HCT116 (cell line): ENCODE results near the gene LYSMD2. TPM values are rescaled to one million over a fixed set of nuclear protein-coding genes. Genes with fewer than 3 reads are reported as not detected.

ENCODE experiments used
- ATAC-seq: fragments of 200-7000 bp; cut with Tn5 transposase; 2 replicates; pipeline ENCODE4 v1.9.1; 2020; ENCODE audit warnings: mild to moderate bottlenecking, moderate library complexity
- BruUV-seq: library from RNA; stranded (reverse); fragments of 400-500 nt; replicated peaks from 2 replicates; lab custom pipeline; 2021; lab: Mats Ljungman, UMichigan
- CTCF ChIA-PET: fragments of 300-600 bp; sonication (Branson Sonifier 250); formaldehyde crosslinking; loops from one replicate; lab custom pipeline; 2021; ENCODE audit warnings: antibody characterized with exemption; lab: Charles Lee
- POLR2A ChIA-PET: fragments of 300-600, 350-600 bp; sonication (Branson Sonifier 250); formaldehyde crosslinking; loops from one replicate; lab custom pipeline; 2021; ENCODE audit warnings: antibody characterized with exemption; lab: Charles Lee
- RAD21 ChIA-PET, 2 experiments: fragments of 300-600 bp; sonication (Branson Sonifier 250); formaldehyde crosslinking; loops; one replicate each; lab custom pipeline; 2023; ENCODE audit warnings: low total read pairs in 2 of 2; ENCODE audit not compliant: uncharacterized antibody in 2 of 2, unreplicated experiment in 2 of 2, low non-redundant PET in 1 of 2; lab: Charles Lee
- DNase-seq: peaks from one replicate; pipeline ENCODE4 v3.0.0-alpha.2; 2010; ENCODE audit warnings: low read depth, low spot score
- H2AFZ ChIP-seq: fragments of 200-600 bp; shearing (Covaris generic), sonication (generic); 2 replicates; pipeline ENCODE4 v1.6.1; 2017; ENCODE audit warnings: low read depth, mixed run types, mixed read lengths, antibody characterized with exemption, low read length; ENCODE audit not compliant: poor library complexity, severe bottlenecking
- H3K27ac ChIP-seq: 2 replicates; pipeline ENCODE4 v1.5.1; 2012; ENCODE audit warnings: low read depth, low read length
- H3K27me3 ChIP-seq: fragments of 200-600 bp; sonication (generic); 2 replicates; pipeline ENCODE4 v1.6.1; 2016; ENCODE audit warnings: mixed run types, low read length, mixed read lengths; ENCODE audit not compliant: insufficient read depth
- H3K36me3 ChIP-seq, 2 experiments: fragments of 200-500 bp in 1 of 2; fragments of 200-600 bp in 1 of 2; sonication (Bioruptor generic) in 1 of 2; sonication (generic) in 1 of 2; 2 replicates each; pipeline versions ENCODE4 v1.5.1 to v1.6.1; 2014 to 2016; ENCODE audit warnings: low read length in 2 of 2, inconsistent platforms in 1 of 2, mixed read lengths in 1 of 2, mixed run types in 1 of 2; ENCODE audit not compliant: insufficient read depth in 2 of 2, control insufficient read depth in 1 of 2
- H3K4me1 ChIP-seq, 2 experiments: fragments of 200-600 bp in 1 of 2; sonication (generic) in 1 of 2; 2 replicates each; pipeline versions ENCODE4 v1.5.1 to v1.6.1; 2012 to 2017; ENCODE audit warnings: low read length in 2 of 2, inconsistent platforms in 1 of 2, mild to moderate bottlenecking in 1 of 2, mixed read lengths in 1 of 2, mixed run types in 1 of 2, moderate library complexity in 1 of 2; ENCODE audit not compliant: insufficient read depth in 2 of 2, control insufficient read depth in 1 of 2
- H3K4me2 ChIP-seq: fragments of 200-600 bp; sonication (generic); 2 replicates; pipeline ENCODE4 v1.6.1; 2017; ENCODE audit warnings: mixed run types, low read length, mixed read lengths
- H3K4me3 ChIP-seq, 2 experiments: fragments of 200-600 bp in 1 of 2; sonication (generic) in 1 of 2; replicated peaks in 1 of 2; 2 replicates each; pipeline ENCODE4 v1.5.1; 2011 to 2016; ENCODE audit warnings: low read length in 2 of 2, control low read depth in 1 of 2, low read depth in 1 of 2, mild to moderate bottlenecking in 1 of 2, mixed read lengths in 1 of 2, mixed run types in 1 of 2
- H3K79me2 ChIP-seq: fragments of 200-600 bp; sonication (generic); 2 replicates; pipeline ENCODE4 v1.6.1; 2017; ENCODE audit warnings: mild to moderate bottlenecking, mixed run types, low read length, moderate library complexity, mixed read lengths; ENCODE audit not compliant: insufficient read depth
- H3K9ac ChIP-seq: fragments of 200-600 bp; sonication (generic); 2 replicates; pipeline ENCODE4 v1.6.1; 2016; ENCODE audit warnings: low read length, mixed read lengths
- H3K9me2 ChIP-seq: fragments of 200-600 bp; sonication (generic), shearing (Covaris generic); 2 replicates; pipeline ENCODE4 v1.6.1; 2017; ENCODE audit warnings: mixed run types, mild to moderate bottlenecking, moderate library complexity; ENCODE audit not compliant: insufficient read depth
- H3K9me3 ChIP-seq, 2 experiments: fragments of 200-500 bp in 1 of 2; fragments of 200-600 bp in 1 of 2; sonication (Bioruptor generic) in 1 of 2; sonication (generic) in 1 of 2; 2 replicates each; pipeline ENCODE4 v1.6.1; 2014 to 2017; ENCODE audit warnings: low read length in 2 of 2, mixed read lengths in 2 of 2, inconsistent platforms in 1 of 2, low read depth in 1 of 2, mild to moderate bottlenecking in 1 of 2, mixed run types in 1 of 2, moderate library complexity in 1 of 2; ENCODE audit not compliant: control insufficient read depth in 1 of 2, insufficient read depth in 1 of 2
- H4K20me1 ChIP-seq: fragments of 200-600 bp; sonication (generic), shearing (Covaris generic); 2 replicates; pipeline ENCODE4 v1.6.1; 2017; ENCODE audit warnings: mixed run types, mild to moderate bottlenecking, moderate library complexity; ENCODE audit not compliant: insufficient read depth
- CEBPB ChIP-seq: IDR thresholded peaks from 2 replicates; pipeline ENCODE4 v1.6.1; 2012; ENCODE audit warnings: low read depth
- EGR1 ChIP-seq: IDR thresholded peaks from 2 replicates; pipeline ENCODE4 v1.6.1; 2012; ENCODE audit warnings: low read depth
- JUND ChIP-seq: IDR thresholded peaks from 2 replicates; pipeline ENCODE4 v1.6.1; 2012
- POLR2A ChIP-seq: IDR thresholded peaks from 2 replicates; pipeline ENCODE4 v1.7.0; 2011; ENCODE audit warnings: borderline replicate concordance; ENCODE audit not compliant: insufficient read depth, insufficient read length; ENCODE audit errors: extremely low read depth
- RAD21 ChIP-seq: IDR thresholded peaks from 2 replicates; pipeline ENCODE4 v1.6.1; 2012; ENCODE audit warnings: low read depth, mild to moderate bottlenecking
- intact Hi-C: fragments of 100-400 bp; cut with micrococcal nuclease; formaldehyde crosslinking; loops from 2 replicates; pipeline ENCODE4 v1.10.0; 2022
- total RNA-seq: library from RNA; stranded (reverse); gene quantifications from one replicate; pipeline ENCODE4 v1.2.1, GENCODE V29; 2021; ENCODE audit not compliant: unreplicated experiment
- TF ChIP-seq, protein P1 (sequence below): IDR thresholded peaks from 2 replicates; pipeline ENCODE4 v1.6.1; 2012; ENCODE audit warnings: low read depth
- TF ChIP-seq, protein P2 (sequence below), 3 experiments: fragments of 200-600 bp in 1 of 3; sonication (generic) in 1 of 3; IDR thresholded peaks in 2 of 3; conservative IDR thresholded peaks in 1 of 3; 2 replicates each; pipeline ENCODE4 v1.5.1; 2012 to 2017; ENCODE audit warnings: low read depth in 2 of 3, low read length in 2 of 3, antibody characterized with exemption in 1 of 3, borderline replicate concordance in 1 of 3, control low read depth in 1 of 3, mild to moderate bottlenecking in 1 of 3, mixed read lengths in 1 of 3, mixed run types in 1 of 3, moderate library complexity in 1 of 3; ENCODE audit not compliant: insufficient read depth in 1 of 3

LYSMD2 gene
- total RNA-seq, 1 experiment from 2014 or later: 10.8 TPM

DNA sequence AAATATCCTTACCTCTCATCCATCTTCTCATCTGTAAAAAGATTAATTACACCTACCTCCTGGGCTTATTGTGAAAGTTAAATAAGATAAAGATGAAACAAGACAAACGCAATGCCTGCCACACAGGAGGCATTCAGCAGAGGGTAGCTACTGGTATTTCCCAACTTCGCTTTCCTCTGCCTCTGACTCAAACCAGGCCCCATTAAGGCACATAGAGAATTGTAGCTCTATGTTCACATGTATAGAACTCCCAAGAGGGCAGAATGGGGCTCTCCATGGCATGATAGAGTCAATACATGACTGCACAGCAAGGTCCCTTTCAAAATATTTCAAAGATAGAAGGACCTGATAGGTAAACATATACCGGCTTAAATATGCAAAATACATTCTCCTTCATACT is 1.4 kb downstream of the LYSMD2 start (continued):
- TF ChIP-seq, protein P1, sequence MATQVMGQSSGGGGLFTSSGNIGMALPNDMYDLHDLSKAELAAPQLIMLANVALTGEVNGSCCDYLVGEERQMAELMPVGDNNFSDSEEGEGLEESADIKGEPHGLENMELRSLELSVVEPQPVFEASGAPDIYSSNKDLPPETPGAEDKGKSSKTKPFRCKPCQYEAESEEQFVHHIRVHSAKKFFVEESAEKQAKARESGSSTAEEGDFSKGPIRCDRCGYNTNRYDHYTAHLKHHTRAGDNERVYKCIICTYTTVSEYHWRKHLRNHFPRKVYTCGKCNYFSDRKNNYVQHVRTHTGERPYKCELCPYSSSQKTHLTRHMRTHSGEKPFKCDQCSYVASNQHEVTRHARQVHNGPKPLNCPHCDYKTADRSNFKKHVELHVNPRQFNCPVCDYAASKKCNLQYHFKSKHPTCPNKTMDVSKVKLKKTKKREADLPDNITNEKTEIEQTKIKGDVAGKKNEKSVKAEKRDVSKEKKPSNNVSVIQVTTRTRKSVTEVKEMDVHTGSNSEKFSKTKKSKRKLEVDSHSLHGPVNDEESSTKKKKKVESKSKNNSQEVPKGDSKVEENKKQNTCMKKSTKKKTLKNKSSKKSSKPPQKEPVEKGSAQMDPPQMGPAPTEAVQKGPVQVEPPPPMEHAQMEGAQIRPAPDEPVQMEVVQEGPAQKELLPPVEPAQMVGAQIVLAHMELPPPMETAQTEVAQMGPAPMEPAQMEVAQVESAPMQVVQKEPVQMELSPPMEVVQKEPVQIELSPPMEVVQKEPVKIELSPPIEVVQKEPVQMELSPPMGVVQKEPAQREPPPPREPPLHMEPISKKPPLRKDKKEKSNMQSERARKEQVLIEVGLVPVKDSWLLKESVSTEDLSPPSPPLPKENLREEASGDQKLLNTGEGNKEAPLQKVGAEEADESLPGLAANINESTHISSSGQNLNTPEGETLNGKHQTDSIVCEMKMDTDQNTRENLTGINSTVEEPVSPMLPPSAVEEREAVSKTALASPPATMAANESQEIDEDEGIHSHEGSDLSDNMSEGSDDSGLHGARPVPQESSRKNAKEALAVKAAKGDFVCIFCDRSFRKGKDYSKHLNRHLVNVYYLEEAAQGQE: no peak
- no peak for TF ChIP-seq RAD21
- TF ChIP-seq EGR1: no peak
- TF ChIP-seq CEBPB: no peak
- TF ChIP-seq, protein P2, sequence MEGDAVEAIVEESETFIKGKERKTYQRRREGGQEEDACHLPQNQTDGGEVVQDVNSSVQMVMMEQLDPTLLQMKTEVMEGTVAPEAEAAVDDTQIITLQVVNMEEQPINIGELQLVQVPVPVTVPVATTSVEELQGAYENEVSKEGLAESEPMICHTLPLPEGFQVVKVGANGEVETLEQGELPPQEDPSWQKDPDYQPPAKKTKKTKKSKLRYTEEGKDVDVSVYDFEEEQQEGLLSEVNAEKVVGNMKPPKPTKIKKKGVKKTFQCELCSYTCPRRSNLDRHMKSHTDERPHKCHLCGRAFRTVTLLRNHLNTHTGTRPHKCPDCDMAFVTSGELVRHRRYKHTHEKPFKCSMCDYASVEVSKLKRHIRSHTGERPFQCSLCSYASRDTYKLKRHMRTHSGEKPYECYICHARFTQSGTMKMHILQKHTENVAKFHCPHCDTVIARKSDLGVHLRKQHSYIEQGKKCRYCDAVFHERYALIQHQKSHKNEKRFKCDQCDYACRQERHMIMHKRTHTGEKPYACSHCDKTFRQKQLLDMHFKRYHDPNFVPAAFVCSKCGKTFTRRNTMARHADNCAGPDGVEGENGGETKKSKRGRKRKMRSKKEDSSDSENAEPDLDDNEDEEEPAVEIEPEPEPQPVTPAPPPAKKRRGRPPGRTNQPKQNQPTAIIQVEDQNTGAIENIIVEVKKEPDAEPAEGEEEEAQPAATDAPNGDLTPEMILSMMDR (IDR thresholded peaks at IDR 0.05 in 2 of 3, conservative IDR thresholded peaks at IDR 0.05 in 1 of 3; ENCODE audit: borderline replicate concordance in 1 of 3, insufficient read depth in 1 of 3, low read depth in 2 of 3, low read length in 2 of 3): no peak
- no peak for TF ChIP-seq JUND

DNA sequence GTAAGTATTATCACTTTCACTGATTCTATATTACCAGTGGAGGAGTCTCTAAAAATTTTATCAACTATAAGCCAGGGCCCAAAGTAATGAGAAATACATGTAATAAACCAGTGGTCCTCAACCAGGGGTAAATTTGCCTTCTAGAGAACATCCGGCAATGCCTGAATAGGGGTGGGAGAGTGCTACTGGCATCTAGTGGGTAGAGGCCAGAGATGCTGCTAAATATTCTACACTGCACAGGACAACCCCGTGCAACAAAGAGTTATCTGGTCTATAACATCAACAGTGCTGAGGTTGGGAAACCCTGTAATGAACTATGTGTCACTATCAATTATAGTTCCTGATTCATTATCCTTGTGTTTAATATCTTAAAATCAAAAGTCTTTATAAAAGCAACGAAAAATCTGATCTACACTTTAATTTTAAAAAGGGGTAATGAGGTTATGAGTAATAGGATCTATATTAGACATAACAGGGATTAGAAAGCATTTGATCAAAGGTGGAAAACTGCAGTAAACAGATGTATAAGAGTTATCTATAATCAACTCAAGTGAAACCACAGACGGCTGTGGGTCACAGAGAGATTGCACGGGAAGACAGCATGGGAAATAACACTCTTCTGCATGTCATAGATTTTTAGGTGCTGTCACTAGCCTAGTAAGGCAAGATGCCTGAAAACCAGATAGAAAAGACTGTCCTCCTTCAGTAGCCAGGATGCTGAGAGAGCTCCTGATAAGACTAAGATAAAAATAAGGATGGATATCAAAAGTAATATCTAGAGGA is 2.0 kb downstream of the LYSMD2 start:
- RAD21 ChIA-PET: no interaction called here
- Histone ChIP-seq H3K9me3 (no peaks in the 10 kb centered on the region), H3K4me3 (no peak overlapping the region), H3K9ac (no peak overlapping the region), H3K36me3 (no peaks in the 10 kb centered on the region), H3K79me2 (no peaks in the 10 kb centered on the region; the same call in 1 of the 2 replicates), H3K4me2 (no peak overlapping the region), H3K27ac (no peak overlapping the region), H3K9me2 (no peaks in the 10 kb centered on the region), H4K20me1 (no peaks in the 10 kb centered on the region), H3K27me3 (no peaks in the 10 kb centered on the region), H2AFZ (no peak overlapping the region), H3K4me1 (peaks cover 12 to 19% of the 10 kb centered on the region in 2 experiments)
- ATAC-seq (no peak), DNase-seq (no peak)
- CTCF ChIA-PET: interaction anchor here (0.7 to 2.2 kb wide), 3 partner anchors 42 to 351 kb away, joined by 3 to 6 read pairs (median 4); no protein-coding TSS in a partner anchor
- no peak for TF ChIP-seq POLR2A
- TF ChIP-seq, protein P2 (IDR thresholded peaks at IDR 0.05 in 2 of 3, conservative IDR thresholded peaks at IDR 0.05 in 1 of 3; ENCODE audit: borderline replicate concordance in 1 of 3, insufficient read depth in 1 of 3, low read depth in 2 of 3, low read length in 2 of 3): 0 out of 6 replicates have a peak, but pooled peaks of 1 of the 3 experiments have one; percentile 7
- peak; percentile 22; the same call in 1 of the 2 replicates for TF ChIP-seq RAD21
- intact Hi-C loops: no loop called here
- BruUV-seq: no TSS peak
- POLR2A ChIA-PET: no interaction called here
